Omental fat pad (tissue), 4 donors: Measurements from ENCODE around the gene TM9SF1. TPM values are rescaled to one million over a fixed set of nuclear protein-coding genes. Genes with fewer than 3 reads are reported as not detected.

Source experiments
- ATAC-seq: fragments of 150-250 bp; one replicate; pipeline ENCODE4 v1.9.1; 2016; ENCODE audit warnings: mild to moderate bottlenecking, moderate library complexity; ENCODE audit not compliant: low FRiP score
- DNase-seq: peaks from one replicate; pipeline ENCODE4 v3.0.0-alpha.2; 2019; ENCODE audit warnings: low spot score
- total RNA-seq, 4 donors: library from RNA; depleted of rRNA; stranded (reverse); fragments of >200 nt; gene quantifications; one replicate each; pipeline ENCODE4 v1.1.0, GENCODE V29; 2016
- TF ChIP-seq, protein P1 (sequence below), 3 donors: fragments of 450-650 bp; IDR thresholded peaks; one replicate each; pipeline ENCODE4 v1.5.1; 2016 to 2017; ENCODE audit warnings: antibody characterized with exemption in 3 of 3, mild to moderate bottlenecking in 3 of 3, moderate library complexity in 2 of 3

TM9SF1 gene
- total RNA-seq, 4 donors from 2014 or later, result 54.9 to 65.5 (median 60.9) TPM

DNA sequence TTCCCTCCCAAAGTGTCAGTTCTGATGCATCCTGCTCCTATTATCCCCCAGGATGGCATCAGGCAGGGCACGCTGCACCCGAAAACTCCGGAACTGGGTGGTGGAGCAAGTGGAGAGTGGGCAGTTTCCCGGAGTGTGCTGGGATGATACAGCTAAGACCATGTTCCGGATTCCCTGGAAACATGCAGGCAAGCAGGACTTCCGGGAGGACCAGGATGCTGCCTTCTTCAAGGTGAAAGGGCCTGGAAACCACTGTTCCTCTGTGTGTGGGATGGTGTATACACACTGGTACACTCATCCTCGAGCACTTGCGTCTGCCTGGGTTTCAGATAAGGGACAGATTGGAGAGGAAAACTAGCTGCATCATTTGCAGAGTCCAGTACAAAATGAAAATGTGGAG, 33.1 kb downstream of the TM9SF1 start:
- TF ChIP-seq, protein P1, sequence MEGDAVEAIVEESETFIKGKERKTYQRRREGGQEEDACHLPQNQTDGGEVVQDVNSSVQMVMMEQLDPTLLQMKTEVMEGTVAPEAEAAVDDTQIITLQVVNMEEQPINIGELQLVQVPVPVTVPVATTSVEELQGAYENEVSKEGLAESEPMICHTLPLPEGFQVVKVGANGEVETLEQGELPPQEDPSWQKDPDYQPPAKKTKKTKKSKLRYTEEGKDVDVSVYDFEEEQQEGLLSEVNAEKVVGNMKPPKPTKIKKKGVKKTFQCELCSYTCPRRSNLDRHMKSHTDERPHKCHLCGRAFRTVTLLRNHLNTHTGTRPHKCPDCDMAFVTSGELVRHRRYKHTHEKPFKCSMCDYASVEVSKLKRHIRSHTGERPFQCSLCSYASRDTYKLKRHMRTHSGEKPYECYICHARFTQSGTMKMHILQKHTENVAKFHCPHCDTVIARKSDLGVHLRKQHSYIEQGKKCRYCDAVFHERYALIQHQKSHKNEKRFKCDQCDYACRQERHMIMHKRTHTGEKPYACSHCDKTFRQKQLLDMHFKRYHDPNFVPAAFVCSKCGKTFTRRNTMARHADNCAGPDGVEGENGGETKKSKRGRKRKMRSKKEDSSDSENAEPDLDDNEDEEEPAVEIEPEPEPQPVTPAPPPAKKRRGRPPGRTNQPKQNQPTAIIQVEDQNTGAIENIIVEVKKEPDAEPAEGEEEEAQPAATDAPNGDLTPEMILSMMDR (IDR thresholded peaks at IDR 0.05), result no peak
- DNase-seq (no peak), ATAC-seq (peak; percentile 11)

DNA sequence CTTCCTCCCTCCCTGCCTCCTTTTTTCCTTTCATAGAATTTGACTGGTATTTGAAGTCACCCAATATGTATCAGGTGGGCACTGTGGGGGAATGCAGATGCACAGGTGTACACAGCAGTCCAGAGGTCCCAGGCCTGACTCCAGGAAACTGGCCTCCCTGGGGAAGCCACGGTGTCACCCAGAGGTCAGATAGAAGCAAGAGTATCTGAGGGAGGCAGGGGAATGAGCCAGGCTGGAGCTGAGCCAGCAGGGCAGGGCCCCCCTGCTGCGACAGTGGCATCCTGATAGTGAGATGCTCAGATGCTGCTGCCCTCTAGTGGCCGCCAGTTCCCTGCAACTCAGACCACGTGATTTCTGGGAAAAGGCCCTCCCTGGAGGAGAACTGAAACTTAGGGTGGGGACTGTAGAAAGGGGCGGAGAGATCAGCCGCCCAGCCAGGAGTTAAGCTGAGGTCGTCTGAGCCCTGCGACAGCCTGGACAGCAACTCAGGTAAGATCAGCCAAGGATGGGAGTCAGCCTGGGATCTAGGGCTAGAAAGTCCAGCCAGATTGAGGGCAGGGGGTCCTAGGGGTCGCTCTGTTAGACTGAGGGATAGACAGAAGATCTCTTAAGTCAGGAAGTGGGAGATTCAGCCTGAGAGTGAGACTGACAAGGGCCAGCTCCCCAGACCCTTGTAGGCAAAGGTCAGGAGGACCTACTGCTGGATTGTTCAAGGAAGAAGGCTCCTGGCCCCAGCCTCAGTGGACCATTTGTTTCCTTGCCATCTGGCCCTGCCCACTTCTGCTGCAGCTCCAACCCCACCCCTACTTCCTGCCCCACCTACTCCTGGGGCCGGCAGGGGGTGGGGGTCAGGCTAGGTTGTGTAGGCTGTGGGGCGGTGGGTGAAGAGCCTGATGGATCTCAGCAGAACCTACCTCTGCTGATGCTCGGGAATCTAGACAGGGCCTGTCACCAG, 34.1 kb downstream of the TM9SF1 start, which contains the start of gene IRF9:
IRF9 (plus strand) TSS at position 416 of the 955 bp plus-strand sequence. CDS start 880 bp downstream, outside the sequence.
- TF ChIP-seq, protein P1 (IDR thresholded peaks at IDR 0.05), result peak in 2 of 3 donors; percentile 83 to 95
- peak; percentile 99 for DNase-seq
- peak; percentile 91 for ATAC-seq

DNA sequence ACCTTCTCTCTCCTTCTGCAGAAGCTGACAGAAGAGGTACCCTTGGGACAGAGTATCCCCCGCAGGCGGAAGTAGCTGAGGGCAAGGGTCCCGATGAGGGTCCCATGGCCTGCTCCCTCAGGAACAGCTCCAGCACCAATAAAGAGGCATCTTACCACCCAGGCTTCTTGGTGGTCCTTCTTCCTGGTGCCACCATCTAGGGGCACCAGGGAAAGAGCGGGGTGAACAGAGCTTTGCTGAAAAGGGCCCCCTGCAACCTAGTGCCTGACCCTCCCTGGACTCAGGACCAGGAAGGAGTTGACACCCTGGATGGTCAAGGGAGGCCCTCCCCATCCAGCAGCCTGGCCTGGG, 34.8 kb downstream of the TM9SF1 start:
- TF ChIP-seq, protein P1 (IDR thresholded peaks at IDR 0.05), result no peak
- ATAC-seq (no peak), DNase-seq (no peak)

DNA sequence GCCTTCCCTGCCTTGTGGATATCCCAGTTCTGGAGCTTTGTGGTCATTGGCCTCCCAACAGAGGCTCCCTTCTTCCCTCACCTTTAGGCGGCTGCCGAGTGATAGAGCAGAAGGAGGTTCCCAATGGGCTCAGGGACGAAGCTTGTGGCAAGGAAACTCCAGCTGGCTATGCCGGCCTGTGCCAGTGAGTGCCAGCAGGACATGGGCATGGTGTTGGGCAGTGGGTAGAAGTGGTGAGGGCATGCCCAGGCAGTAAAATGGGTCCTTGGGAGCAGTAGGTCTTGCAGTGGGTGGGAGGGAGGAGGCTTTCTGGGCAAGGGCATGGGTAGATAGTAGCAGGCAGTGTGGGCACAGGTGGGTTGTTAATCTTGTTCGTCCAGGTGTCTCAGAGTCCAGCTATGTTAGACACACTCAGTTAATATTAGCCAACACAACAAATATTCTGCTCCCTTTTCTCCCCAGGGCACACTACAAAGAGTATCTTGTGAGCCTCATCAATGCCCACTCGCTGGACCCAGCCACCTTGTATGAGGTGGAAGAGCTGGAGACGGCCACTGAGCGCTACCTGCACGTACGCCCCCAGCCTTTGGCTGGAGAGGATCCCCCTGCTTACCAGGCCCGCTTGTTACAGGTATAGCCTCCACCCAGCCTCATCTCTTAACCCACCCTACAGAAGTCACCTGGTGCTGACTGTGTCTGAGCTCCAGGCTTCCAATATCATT, 35.3 kb downstream of the TM9SF1 start:
- no peak for DNase-seq
- TF ChIP-seq, protein P1 (IDR thresholded peaks at IDR 0.05), result no peak

GRCh38 chr14:24157331-24157730, 37.9 kb downstream of the TM9SF1 start:
- no peak for ATAC-seq
- TF ChIP-seq, protein P1 (IDR thresholded peaks at IDR 0.05), result no peak
- no peak for DNase-seq

More for the DNA sequence above, 35.3 kb downstream of the TM9SF1 start:
- no peak for ATAC-seq

GRCh38 chr14:24156840-24157239, 38.4 kb downstream of the TM9SF1 start:
- DNase-seq, result no peak
- no peak for ATAC-seq
- TF ChIP-seq, protein P1 (IDR thresholded peaks at IDR 0.05), result no peak
